ENCODE data around the gene SIX5.

Gene SIX5

DNA sequence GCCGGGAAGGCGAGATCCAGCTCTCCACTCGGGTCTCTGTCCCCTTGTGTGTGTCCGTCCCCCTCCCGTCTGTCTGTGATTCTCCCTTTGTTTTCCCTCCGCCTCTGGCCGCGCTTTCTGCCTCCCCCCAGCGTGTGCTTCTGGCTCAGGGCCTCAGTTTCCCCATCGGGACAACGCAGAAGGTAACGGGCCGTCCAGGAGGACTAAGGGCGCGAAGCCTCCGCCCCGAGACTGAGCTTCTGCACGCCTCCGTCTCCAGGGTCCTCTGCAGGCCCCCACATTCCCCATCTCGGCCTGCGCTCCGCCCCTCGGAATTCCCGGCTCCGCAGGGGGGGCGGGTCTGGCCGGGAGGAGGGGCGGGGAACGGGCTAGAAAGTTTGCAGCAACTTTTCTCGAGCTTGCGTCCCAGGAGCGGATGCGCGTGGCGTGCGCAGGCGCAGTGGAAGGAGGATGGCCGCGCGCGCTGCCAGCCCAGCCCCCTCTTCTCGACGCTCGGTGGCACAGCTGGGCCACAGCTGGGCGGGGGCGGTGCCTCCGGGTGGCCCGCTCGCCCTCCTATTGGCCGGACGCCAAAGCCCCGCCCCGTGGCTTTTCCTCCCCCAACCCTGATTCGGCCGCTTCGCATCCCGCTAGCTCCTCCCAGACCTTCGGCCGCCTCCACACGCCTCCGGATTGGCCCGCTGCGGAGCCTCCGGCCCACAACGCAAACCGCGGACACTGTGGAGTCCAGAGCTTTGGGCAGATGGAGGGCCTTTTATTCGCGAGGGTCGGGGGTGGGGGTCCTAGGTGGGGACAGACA, at the start of gene SIX5 (continued):
- TF ChIP-seq KLF7 (tag by site-specific recombination; IDR thresholded peaks at IDR 0.05; ENCODE audit: borderline replicate concordance) (peak; percentile 85; the same call in 1 of the 2 replicates), ZNF266 (tag by site-specific recombination; IDR thresholded peaks at IDR 0.05; ENCODE audit: low read depth) (no peak), YY2 (tag by site-specific recombination; IDR thresholded peaks at IDR 0.05) (no peak), GFI1B (tag by site-specific recombination; IDR thresholded peaks at IDR 0.05) (peak; percentile 42; the same call in 1 of the 2 replicates), ZNF658 (tag by site-specific recombination; IDR thresholded peaks at IDR 0.05) (no peak), ZNF24 (tag by site-specific recombination; IDR thresholded peaks at IDR 0.05) (peak; percentile 55), ZNF239 (tag by site-specific recombination; IDR thresholded peaks at IDR 0.05) (0 out of 2 replicates have a peak, but pooled peaks have one; percentile 17), ZNF341 (tag by site-specific recombination; IDR thresholded peaks at IDR 0.05; ENCODE audit: low read depth) (peak; percentile 93), ZNF132 (tag by site-specific recombination; IDR thresholded peaks at IDR 0.05; ENCODE audit: borderline replicate concordance) (no peak), ZNF19 (tag by site-specific recombination; IDR thresholded peaks at IDR 0.05; ENCODE audit: low read depth) (no peak), MEIS1 (CRISPR knock-in tag; IDR thresholded peaks at IDR 0.05; ENCODE audit: borderline replicate concordance) (no peak), ZNF433 (tag by site-specific recombination; IDR thresholded peaks at IDR 0.05; ENCODE audit: low read depth) (no peak), ZNF544 (tag by site-specific recombination; IDR thresholded peaks at IDR 0.05) (no peak), SETDB1 (IDR thresholded peaks at IDR 0.05; ENCODE audit: insufficient read length, low read length) (no peak), ZNF747 (tag by site-specific recombination; IDR thresholded peaks at IDR 0.05) (no peak), ZNF324 (tag by site-specific recombination; IDR thresholded peaks at IDR 0.05) (0 out of 2 replicates have a peak, but pooled peaks have one; percentile 27), ZNF654 (tag by site-specific recombination; IDR thresholded peaks at IDR 0.05; ENCODE audit: low read depth) (no peak), ZBTB8A (tag by site-specific recombination; IDR thresholded peaks at IDR 0.05) (peak; percentile 62)
- TF ChIP-seq, protein P1, sequence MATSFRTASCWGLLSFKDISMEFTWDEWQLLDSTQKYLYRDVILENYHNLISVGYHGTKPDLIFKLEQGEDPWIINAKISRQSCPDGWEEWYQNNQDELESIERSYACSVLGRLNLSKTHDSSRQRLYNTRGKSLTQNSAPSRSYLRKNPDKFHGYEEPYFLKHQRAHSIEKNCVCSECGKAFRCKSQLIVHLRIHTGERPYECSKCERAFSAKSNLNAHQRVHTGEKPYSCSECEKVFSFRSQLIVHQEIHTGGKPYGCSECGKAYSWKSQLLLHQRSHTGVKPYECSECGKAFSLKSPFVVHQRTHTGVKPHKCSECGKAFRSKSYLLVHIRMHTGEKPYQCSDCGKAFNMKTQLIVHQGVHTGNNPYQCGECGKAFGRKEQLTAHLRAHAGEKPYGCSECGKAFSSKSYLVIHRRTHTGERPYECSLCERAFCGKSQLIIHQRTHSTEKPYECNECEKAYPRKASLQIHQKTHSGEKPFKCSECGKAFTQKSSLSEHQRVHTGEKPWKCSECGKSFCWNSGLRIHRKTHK (tag by site-specific recombination; IDR thresholded peaks at IDR 0.05) = no peak
- TF ChIP-seq, protein P2, sequence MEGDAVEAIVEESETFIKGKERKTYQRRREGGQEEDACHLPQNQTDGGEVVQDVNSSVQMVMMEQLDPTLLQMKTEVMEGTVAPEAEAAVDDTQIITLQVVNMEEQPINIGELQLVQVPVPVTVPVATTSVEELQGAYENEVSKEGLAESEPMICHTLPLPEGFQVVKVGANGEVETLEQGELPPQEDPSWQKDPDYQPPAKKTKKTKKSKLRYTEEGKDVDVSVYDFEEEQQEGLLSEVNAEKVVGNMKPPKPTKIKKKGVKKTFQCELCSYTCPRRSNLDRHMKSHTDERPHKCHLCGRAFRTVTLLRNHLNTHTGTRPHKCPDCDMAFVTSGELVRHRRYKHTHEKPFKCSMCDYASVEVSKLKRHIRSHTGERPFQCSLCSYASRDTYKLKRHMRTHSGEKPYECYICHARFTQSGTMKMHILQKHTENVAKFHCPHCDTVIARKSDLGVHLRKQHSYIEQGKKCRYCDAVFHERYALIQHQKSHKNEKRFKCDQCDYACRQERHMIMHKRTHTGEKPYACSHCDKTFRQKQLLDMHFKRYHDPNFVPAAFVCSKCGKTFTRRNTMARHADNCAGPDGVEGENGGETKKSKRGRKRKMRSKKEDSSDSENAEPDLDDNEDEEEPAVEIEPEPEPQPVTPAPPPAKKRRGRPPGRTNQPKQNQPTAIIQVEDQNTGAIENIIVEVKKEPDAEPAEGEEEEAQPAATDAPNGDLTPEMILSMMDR (tag by site-specific recombination; IDR thresholded peaks at IDR 0.05) = peak; percentile 50; the same call in 1 of the 2 replicates
- TF ChIP-seq, protein P3, sequence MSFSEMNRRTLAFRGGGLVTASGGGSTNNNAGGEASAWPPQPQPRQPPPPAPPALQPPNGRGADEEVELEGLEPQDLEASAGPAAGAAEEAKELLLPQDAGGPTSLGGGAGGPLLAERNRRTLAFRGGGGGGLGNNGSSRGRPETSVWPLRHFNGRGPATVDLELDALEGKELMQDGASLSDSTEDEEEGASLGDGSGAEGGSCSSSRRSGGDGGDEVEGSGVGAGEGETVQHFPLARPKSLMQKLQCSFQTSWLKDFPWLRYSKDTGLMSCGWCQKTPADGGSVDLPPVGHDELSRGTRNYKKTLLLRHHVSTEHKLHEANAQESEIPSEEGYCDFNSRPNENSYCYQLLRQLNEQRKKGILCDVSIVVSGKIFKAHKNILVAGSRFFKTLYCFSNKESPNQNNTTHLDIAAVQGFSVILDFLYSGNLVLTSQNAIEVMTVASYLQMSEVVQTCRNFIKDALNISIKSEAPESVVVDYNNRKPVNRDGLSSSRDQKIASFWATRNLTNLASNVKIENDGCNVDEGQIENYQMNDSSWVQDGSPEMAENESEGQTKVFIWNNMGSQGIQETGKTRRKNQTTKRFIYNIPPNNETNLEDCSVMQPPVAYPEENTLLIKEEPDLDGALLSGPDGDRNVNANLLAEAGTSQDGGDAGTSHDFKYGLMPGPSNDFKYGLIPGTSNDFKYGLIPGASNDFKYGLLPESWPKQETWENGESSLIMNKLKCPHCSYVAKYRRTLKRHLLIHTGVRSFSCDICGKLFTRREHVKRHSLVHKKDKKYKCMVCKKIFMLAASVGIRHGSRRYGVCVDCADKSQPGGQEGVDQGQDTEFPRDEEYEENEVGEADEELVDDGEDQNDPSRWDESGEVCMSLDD (tag by site-specific recombination; IDR thresholded peaks at IDR 0.05) = peak; percentile 98
- TF ChIP-seq, protein P4, sequence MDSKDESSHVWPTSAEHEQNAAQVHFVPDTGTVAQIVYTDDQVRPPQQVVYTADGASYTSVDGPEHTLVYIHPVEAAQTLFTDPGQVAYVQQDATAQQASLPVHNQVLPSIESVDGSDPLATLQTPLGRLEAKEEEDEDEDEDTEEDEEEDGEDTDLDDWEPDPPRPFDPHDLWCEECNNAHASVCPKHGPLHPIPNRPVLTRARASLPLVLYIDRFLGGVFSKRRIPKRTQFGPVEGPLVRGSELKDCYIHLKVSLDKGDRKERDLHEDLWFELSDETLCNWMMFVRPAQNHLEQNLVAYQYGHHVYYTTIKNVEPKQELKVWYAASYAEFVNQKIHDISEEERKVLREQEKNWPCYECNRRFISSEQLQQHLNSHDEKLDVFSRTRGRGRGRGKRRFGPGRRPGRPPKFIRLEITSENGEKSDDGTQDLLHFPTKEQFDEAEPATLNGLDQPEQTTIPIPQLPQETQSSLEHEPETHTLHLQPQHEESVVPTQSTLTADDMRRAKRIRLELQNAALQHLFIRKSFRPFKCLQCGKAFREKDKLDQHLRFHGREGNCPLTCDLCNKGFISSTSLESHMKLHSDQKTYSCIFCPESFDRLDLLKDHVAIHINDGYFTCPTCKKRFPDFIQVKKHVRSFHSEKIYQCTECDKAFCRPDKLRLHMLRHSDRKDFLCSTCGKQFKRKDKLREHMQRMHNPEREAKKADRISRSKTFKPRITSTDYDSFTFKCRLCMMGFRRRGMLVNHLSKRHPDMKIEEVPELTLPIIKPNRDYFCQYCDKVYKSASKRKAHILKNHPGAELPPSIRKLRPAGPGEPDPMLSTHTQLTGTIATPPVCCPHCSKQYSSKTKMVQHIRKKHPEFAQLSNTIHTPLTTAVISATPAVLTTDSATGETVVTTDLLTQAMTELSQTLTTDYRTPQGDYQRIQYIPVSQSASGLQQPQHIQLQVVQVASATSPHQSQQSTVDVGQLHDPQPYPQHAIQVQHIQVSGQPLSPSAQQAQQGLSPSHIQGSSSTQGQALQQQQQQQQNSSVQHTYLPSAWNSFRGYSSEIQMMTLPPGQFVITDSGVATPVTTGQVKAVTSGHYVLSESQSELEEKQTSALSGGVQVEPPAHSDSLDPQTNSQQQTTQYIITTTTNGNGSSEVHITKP (tag by site-specific recombination; IDR thresholded peaks at IDR 0.05) = no peak; the same call in none of the 2 replicates
- TF ChIP-seq, protein P5, sequence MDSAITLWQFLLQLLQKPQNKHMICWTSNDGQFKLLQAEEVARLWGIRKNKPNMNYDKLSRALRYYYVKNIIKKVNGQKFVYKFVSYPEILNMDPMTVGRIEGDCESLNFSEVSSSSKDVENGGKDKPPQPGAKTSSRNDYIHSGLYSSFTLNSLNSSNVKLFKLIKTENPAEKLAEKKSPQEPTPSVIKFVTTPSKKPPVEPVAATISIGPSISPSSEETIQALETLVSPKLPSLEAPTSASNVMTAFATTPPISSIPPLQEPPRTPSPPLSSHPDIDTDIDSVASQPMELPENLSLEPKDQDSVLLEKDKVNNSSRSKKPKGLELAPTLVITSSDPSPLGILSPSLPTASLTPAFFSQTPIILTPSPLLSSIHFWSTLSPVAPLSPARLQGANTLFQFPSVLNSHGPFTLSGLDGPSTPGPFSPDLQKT (IDR thresholded peaks at IDR 0.05; ENCODE audit: borderline replicate concordance, low read depth, low read length) = no peak
- TF ChIP-seq, protein P6, sequence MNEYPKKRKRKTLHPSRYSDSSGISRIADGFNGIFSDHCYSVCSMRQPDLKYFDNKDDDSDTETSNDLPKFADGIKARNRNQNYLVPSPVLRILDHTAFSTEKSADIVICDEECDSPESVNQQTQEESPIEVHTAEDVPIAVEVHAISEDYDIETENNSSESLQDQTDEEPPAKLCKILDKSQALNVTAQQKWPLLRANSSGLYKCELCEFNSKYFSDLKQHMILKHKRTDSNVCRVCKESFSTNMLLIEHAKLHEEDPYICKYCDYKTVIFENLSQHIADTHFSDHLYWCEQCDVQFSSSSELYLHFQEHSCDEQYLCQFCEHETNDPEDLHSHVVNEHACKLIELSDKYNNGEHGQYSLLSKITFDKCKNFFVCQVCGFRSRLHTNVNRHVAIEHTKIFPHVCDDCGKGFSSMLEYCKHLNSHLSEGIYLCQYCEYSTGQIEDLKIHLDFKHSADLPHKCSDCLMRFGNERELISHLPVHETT (tag by site-specific recombination; IDR thresholded peaks at IDR 0.05) = no peak
- TF ChIP-seq, protein P7, sequence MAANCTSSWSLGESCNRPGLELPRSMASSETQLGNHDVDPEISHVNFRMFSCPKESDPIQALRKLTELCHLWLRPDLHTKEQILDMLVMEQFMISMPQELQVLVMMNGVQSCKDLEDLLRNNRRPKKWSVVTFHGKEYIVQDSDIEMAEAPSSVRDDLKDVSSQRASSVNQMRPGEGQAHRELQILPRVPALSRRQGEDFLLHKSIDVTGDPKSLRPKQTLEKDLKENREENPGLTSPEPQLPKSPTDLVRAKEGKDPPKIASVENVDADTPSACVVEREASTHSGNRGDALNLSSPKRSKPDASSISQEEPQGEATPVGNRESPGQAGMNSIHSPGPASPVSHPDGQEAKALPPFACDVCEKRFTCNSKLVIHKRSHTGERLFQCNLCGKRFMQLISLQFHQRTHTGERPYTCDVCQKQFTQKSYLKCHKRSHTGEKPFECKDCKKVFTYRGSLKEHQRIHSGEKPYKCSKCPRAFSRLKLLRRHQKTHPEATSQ (tag by site-specific recombination; IDR thresholded peaks at IDR 0.05) = no peak
